Astrocyte (in vitro differentiated cells and primary cell): ENCODE measurements around the gene IGF1R.

ENCODE experiments used
- EZH2 ChIP-seq: IDR thresholded peaks from 2 replicates; pipeline ENCODE4 v1.6.1; 2012; ENCODE audit warnings: mild to moderate bottlenecking, low read length, inconsistent platforms; ENCODE audit not compliant: insufficient read depth
- TF ChIP-seq, protein P1 (sequence below): IDR thresholded peaks from 2 replicates; pipeline ENCODE4 v1.5.1; 2011; ENCODE audit warnings: low read depth, mild to moderate bottlenecking, inconsistent platforms, low read length, moderate library complexity; ENCODE audit not compliant: insufficient read depth

DNA sequence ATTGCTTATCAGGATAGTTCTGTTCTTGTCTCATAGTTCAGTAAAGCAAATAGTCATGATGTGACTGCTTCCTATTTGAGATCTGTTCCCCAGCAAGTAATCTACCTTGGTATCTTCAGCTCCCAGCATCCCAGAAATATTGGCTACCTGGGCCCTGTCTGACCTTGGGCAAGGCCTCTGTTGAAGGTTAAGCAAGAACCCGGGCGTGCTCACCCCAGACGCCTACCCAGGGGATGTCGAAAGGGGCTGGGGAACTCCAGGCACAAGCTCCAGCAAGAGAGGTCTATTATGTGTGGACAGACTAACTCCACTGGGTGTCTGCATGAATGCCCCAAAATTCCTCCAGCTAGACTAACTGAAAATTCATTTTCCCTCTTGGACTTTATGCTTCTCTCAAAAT lies 37.3 kb upstream of the IGF1R start:
- TF ChIP-seq, protein P1, sequence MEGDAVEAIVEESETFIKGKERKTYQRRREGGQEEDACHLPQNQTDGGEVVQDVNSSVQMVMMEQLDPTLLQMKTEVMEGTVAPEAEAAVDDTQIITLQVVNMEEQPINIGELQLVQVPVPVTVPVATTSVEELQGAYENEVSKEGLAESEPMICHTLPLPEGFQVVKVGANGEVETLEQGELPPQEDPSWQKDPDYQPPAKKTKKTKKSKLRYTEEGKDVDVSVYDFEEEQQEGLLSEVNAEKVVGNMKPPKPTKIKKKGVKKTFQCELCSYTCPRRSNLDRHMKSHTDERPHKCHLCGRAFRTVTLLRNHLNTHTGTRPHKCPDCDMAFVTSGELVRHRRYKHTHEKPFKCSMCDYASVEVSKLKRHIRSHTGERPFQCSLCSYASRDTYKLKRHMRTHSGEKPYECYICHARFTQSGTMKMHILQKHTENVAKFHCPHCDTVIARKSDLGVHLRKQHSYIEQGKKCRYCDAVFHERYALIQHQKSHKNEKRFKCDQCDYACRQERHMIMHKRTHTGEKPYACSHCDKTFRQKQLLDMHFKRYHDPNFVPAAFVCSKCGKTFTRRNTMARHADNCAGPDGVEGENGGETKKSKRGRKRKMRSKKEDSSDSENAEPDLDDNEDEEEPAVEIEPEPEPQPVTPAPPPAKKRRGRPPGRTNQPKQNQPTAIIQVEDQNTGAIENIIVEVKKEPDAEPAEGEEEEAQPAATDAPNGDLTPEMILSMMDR, result no peak
- TF ChIP-seq EZH2, result no peak
